ENCODE data around the gene SIAH3.

SIAH3 gene

DNA sequence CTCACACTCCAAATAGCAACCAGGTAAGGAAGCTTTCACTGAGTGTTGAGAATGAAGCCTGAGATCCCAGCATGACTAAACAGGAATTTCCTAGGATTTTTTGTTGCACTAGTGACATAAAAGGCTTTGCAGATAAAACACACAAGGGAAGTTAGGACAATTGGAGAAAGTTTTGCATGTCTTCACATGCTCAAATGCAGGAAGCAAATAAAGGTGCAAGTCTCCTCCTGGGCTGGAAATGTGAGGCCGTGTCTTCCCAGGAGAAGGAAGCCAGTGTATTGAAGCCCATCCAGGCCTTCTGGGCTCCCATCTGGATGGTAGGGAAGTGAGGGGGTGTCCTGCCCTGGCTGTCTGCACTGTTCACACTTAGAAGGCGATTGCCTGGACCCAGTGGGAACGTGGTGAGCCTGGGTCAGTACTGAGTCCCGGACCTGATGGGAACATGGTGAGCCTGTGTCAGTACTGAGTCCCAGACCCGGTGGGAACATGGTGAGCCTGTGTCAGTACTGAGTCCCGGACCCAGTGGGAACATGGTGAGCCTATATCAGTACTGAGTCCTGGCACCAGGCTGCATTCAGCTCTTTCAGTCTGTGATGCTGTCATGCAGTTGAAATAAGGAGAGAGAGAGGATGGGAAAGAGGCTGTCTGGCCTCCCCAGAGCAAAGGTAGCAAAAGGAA lies 38.7 kb downstream of the SIAH3 start (continued):
- TF ChIP-seq, protein P1, sequence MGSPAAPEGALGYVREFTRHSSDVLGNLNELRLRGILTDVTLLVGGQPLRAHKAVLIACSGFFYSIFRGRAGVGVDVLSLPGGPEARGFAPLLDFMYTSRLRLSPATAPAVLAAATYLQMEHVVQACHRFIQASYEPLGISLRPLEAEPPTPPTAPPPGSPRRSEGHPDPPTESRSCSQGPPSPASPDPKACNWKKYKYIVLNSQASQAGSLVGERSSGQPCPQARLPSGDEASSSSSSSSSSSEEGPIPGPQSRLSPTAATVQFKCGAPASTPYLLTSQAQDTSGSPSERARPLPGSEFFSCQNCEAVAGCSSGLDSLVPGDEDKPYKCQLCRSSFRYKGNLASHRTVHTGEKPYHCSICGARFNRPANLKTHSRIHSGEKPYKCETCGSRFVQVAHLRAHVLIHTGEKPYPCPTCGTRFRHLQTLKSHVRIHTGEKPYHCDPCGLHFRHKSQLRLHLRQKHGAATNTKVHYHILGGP (tag by site-specific recombination; IDR thresholded peaks at IDR 0.05) = no peak
- no peak for TF ChIP-seq ZNF366 (tag by site-specific recombination; conservative IDR thresholded peaks at IDR 0.05)
- TF ChIP-seq ZNF677 (tag by site-specific recombination; IDR thresholded peaks at IDR 0.05) = no peak

DNA sequence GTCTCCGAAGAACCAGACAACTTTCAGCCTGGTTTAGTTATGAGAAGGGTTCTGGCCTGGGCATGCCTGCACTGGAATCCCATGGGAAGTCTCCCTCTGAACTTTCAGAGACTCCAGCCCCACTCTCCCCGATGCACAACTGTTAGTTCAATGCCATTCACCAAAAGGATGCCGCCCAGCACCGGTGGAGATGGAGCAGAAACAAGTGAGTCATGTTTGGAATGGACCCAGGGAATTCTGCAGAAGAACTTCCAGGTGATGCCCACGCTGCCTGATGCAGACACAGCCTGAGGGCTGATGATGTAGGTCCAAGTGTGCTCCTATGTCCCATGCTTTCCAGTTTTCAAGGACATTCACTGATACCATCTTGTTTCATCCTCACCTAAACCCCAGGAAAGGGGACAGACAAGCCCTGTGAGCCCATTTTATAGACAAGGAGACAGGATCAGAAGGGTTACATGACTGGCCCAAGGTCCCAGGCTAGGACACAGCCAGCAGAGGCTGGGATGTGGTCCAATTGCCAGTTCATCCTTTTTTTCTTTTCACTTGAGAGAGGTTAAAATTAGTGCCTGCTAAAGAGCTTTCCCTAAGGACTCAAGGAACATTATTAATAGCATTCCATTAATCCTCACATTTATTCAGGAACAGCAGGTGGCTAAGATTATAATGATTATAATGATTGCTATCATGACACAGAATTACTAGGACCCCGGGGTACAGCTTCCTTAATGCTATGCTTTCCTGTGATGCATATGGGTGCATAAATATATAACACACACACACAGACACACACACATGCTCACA lies 39.5 kb downstream of the SIAH3 start:
- H3K9me3 ChIP-seq (ENCODE audit: control insufficient read depth, insufficient read depth, low read depth, low read length) = no peaks in the 10 kb centered on the region
- no peaks in the 10 kb centered on the region for H3K36me3 ChIP-seq (ENCODE audit: control insufficient read depth in 2 of 2, insufficient read depth in 1 of 2, low read length in 2 of 2)
- TF ChIP-seq, protein P2, sequence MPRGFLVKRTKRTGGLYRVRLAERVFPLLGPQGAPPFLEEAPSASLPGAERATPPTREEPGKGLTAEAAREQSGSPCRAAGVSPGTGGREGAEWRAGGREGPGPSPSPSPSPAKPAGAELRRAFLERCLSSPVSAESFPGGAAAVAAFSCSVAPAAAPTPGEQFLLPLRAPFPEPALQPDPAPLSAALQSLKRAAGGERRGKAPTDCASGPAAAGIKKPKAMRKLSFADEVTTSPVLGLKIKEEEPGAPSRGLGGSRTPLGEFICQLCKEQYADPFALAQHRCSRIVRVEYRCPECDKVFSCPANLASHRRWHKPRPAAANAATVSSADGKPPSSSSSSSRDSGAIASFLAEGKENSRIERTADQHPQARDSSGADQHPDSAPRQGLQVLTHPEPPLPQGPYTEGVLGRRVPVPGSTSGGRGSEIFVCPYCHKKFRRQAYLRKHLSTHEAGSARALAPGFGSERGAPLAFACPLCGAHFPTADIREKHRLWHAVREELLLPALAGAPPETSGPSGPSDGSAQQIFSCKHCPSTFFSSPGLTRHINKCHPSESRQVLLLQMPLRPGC (tag by site-specific recombination; IDR thresholded peaks at IDR 0.05) = no peak
- TF ChIP-seq ZSCAN30 (tag by site-specific recombination; IDR thresholded peaks at IDR 0.05) = no peak
- CTCF ChIA-PET = interaction anchor here (0.6 kb wide), 1 partner anchor 293 kb away, joined by 3 read pairs; no protein-coding TSS in a partner anchor
- H3K4me3 ChIP-seq (ENCODE audit: low read depth, low read length) = no peak overlapping the region
- POLR2A ChIA-PET = no interaction called here
- H3K4me1 ChIP-seq (ENCODE audit: control insufficient read depth, insufficient read depth, low read length) = no peaks in the 10 kb centered on the region
- no peak overlapping the region for H3K27ac ChIP-seq (ENCODE audit: extremely low read depth, low read depth, low read length)

DNA sequence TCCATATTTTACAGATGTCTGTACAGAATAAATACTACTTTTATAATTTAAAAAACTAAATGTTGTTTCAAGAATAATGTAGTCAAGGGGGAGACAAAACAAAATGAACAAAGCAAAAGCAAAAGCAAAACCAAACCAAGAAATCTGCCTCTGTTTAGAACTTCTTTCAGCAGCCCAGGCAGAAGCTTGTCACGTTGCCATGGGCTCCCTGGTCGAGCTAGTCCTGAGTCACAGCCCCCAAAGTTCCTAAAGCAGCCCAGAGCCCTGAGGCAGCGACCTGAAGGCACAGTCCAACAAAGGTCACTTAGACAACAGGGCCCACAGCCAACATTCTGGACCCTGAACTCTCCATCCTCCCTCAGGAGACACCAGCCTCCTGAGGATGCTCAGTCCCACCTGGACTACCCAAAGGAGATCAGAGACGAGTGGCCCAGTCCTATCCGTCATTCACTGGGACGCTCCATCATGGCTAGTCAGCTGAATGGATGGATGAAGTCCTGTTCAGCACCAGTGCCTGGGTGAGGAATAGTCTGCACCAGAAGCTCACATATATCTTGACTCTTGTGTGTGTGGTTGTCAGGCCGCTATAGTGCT lies 41.7 kb downstream of the SIAH3 start:
- Histone ChIP-seq H3K9me3 (ENCODE audit: control insufficient read depth, insufficient read depth, low read depth, low read length) (no peaks in the 10 kb centered on the region), H3K4me1 (ENCODE audit: control insufficient read depth, insufficient read depth, low read length) (no peaks in the 10 kb centered on the region), H3K27ac (ENCODE audit: extremely low read depth, low read depth, low read length) (no peak overlapping the region), H3K36me3 (ENCODE audit: control insufficient read depth in 2 of 2, insufficient read depth in 1 of 2, low read length in 2 of 2) (no peaks in the 10 kb centered on the region), H3K4me3 (ENCODE audit: low read depth, low read length) (no peak overlapping the region)
- TF ChIP-seq MEIS1 (CRISPR knock-in tag; IDR thresholded peaks at IDR 0.05; ENCODE audit: borderline replicate concordance) = no peak
- no peak for TF ChIP-seq ZNF138 (tag by site-specific recombination; IDR thresholded peaks at IDR 0.05; ENCODE audit: borderline replicate concordance)
- TF ChIP-seq HOXD13 (CRISPR knock-in tag; IDR thresholded peaks at IDR 0.05; ENCODE audit: borderline replicate concordance) = no peak
- no peak for TF ChIP-seq ZBTB21 (tag by site-specific recombination; IDR thresholded peaks at IDR 0.05)
- TF ChIP-seq MYNN (tag by site-specific recombination; IDR thresholded peaks at IDR 0.05; ENCODE audit: borderline replicate concordance) = no peak
- no peak for TF ChIP-seq ZNF501 (tag by site-specific recombination; IDR thresholded peaks at IDR 0.05)
- TF ChIP-seq ZIC2 (tag by site-specific recombination; IDR thresholded peaks at IDR 0.05) = no peak
- no peak for TF ChIP-seq ZBTB8A (tag by site-specific recombination; IDR thresholded peaks at IDR 0.05)
- TF ChIP-seq, protein P3, sequence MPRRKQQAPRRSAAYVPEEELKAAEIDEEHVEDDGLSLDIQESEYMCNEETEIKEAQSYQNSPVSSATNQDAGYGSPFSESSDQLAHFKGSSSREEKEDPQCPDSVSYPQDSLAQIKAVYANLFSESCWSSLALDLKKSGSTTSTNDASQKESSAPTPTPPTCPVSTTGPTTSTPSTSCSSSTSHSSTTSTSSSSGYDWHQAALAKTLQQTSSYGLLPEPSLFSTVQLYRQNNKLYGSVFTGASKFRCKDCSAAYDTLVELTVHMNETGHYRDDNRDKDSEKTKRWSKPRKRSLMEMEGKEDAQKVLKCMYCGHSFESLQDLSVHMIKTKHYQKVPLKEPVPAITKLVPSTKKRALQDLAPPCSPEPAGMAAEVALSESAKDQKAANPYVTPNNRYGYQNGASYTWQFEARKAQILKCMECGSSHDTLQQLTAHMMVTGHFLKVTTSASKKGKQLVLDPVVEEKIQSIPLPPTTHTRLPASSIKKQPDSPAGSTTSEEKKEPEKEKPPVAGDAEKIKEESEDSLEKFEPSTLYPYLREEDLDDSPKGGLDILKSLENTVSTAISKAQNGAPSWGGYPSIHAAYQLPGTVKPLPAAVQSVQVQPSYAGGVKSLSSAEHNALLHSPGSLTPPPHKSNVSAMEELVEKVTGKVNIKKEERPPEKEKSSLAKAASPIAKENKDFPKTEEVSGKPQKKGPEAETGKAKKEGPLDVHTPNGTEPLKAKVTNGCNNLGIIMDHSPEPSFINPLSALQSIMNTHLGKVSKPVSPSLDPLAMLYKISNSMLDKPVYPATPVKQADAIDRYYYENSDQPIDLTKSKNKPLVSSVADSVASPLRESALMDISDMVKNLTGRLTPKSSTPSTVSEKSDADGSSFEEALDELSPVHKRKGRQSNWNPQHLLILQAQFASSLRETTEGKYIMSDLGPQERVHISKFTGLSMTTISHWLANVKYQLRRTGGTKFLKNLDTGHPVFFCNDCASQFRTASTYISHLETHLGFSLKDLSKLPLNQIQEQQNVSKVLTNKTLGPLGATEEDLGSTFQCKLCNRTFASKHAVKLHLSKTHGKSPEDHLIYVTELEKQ (tag by site-specific recombination; IDR thresholded peaks at IDR 0.05; ENCODE audit: borderline replicate concordance) = no peak
- no peak for TF ChIP-seq ZNF776 (tag by site-specific recombination; IDR thresholded peaks at IDR 0.05; ENCODE audit: borderline replicate concordance)
- TF ChIP-seq ZNF621 (tag by site-specific recombination; IDR thresholded peaks at IDR 0.05) = no peak
- no peak for TF ChIP-seq ZNF311 (tag by site-specific recombination; IDR thresholded peaks at IDR 0.05; ENCODE audit: borderline replicate concordance)
- no peak for TF ChIP-seq ZNF426 (tag by site-specific recombination; IDR thresholded peaks at IDR 0.05)
- CTCF ChIA-PET = interaction anchor here (0.7 to 1.1 kb wide), 2 partner anchors 316 to 350 kb away, joined by 3 to 6 read pairs; no protein-coding TSS in a partner anchor
- POLR2A ChIA-PET = no interaction called here
